K562 (cell line): Measurements from ENCODE around the gene INHA. TPM values are rescaled to one million over a fixed set of nuclear protein-coding genes. Genes with fewer than 3 reads are reported as not detected.

Experiments
- ADNP ChIP-seq: fragments of 200-800 bp; sonication (Bioruptor generic); IDR thresholded peaks from 2 replicates; pipeline ENCODE4 v1.6.1; 2016; ENCODE audit warnings: missing genetic modification characterization, missing compliant biosample characterization
- BRD9 ChIP-seq: fragments of 450-650 bp; IDR thresholded peaks from 2 replicates; pipeline ENCODE4 v1.6.1; 2018; ENCODE audit warnings: low read depth; ENCODE audit not compliant: partially characterized antibody
- FOS ChIP-seq: IDR thresholded peaks from 3 replicates; pipeline ENCODE4 v1.6.1; 2011; ENCODE audit not compliant: insufficient read length; ENCODE audit errors: extremely low read depth
- GABPB1 ChIP-seq: sonication (generic); formaldehyde crosslinking; IDR thresholded peaks from 2 replicates; pipeline ENCODE4 v1.8.0; 2022; ENCODE audit warnings: mild to moderate bottlenecking, missing genetic modification reagents
- GTF2E2 ChIP-seq: fragments of 200-800 bp; sonication (Bioruptor generic); IDR thresholded peaks from 2 replicates; pipeline ENCODE4 v1.6.1; 2016; ENCODE audit warnings: missing genetic modification characterization, missing compliant biosample characterization
- HCFC1 ChIP-seq: IDR thresholded peaks from 2 replicates; pipeline ENCODE4 v1.6.1; 2012; ENCODE audit warnings: low read depth, low read length, improper control_type of control experiment
- HEY1 ChIP-seq: fragments of 250-450 bp; sonication (Bioruptor Pico); IDR thresholded peaks from 2 replicates; pipeline ENCODE4 v1.5.0; 2020; ENCODE audit warnings: mild to moderate bottlenecking, moderate library complexity, borderline replicate concordance
- HIVEP1 ChIP-seq: fragments of 250-450 bp; sonication (Bioruptor Pico); IDR thresholded peaks from 2 replicates; pipeline ENCODE4 v1.4.0; 2020; ENCODE audit warnings: mild to moderate bottlenecking
- KDM4B ChIP-seq, 2 experiments: fragments of 450-650 bp in 1 of 2; sonication (generic) in 1 of 2; IDR thresholded peaks; 2 replicates each; pipeline ENCODE4 v1.6.1; 2016 to 2017; ENCODE audit warnings: borderline replicate concordance in 2 of 2, antibody characterized with exemption in 1 of 2, low read depth in 1 of 2, mild to moderate bottlenecking in 1 of 2
- NRF1 ChIP-seq, 2 experiments: fragments of 450-650 bp; IDR thresholded peaks in 1 of 2; conservative IDR thresholded peaks in 1 of 2; 2 replicates each; pipeline ENCODE4 v1.6.1; 2014; ENCODE audit warnings: mild to moderate bottlenecking in 2 of 2
- RAD21 ChIP-seq, 2 experiments: fragments of 250-450 bp in 1 of 2; fragments of 450-650 bp in 1 of 2; sonication (Bioruptor Pico) in 1 of 2; formaldehyde crosslinking in 1 of 2; IDR thresholded peaks in 1 of 2; conservative IDR thresholded peaks in 1 of 2; 2 replicates each; pipeline versions ENCODE4 v1.4.0 to v1.8.0; 2020 to 2022; ENCODE audit warnings: mild to moderate bottlenecking in 2 of 2, moderate library complexity in 1 of 2
- SIX5 ChIP-seq, 2 experiments: IDR thresholded peaks; 2 replicates each; pipeline ENCODE4 v1.6.1; 2011; ENCODE audit warnings: low read length in 2 of 2, borderline replicate concordance in 1 of 2, low read depth in 1 of 2, mild to moderate bottlenecking in 1 of 2, moderate library complexity in 1 of 2; ENCODE audit not compliant: insufficient read depth in 1 of 2
- TARDBP ChIP-seq: fragments of 450-650 bp; IDR thresholded peaks from 2 replicates; pipeline ENCODE4 v1.6.1; 2016
- TFAM ChIP-seq: fragments of 250-450 bp; sonication (Bioruptor Pico); conservative IDR thresholded peaks from 2 replicates; pipeline ENCODE4 v1.5.0; 2021; ENCODE audit warnings: mild to moderate bottlenecking, moderate library complexity
- ZBTB1 ChIP-seq: sonication (generic); formaldehyde crosslinking; IDR thresholded peaks from 2 replicates; pipeline ENCODE4 v1.8.1; 2023; ENCODE audit warnings: missing genetic modification reagents, low read depth, mild to moderate bottlenecking, borderline replicate concordance
- ZNF316 ChIP-seq: fragments of 450-650 bp; IDR thresholded peaks from 2 replicates; pipeline ENCODE4 v1.6.1; 2016
- ZNF324 ChIP-seq: fragments of 250-450 bp; sonication (Bioruptor Pico); IDR thresholded peaks from 2 replicates; pipeline ENCODE4 v1.4.0; 2020; ENCODE audit warnings: mild to moderate bottlenecking
- ZNF408 ChIP-seq: fragments of 250-450 bp; sonication (Bioruptor Pico); IDR thresholded peaks from 2 replicates; pipeline ENCODE4 v1.4.0; 2020; ENCODE audit warnings: low read depth, mild to moderate bottlenecking, moderate library complexity
- polyA plus RNA-seq, 8 experiments: library from polyadenylated mRNA; depleted of rRNA in 4 of 8; stranded (reverse) in 5 of 8; unstranded in 3 of 8; fragments of >200 nt; fragmentation: Nextera tagmentation in 2 of 8; fragmentation: Illumina TruSeq in 1 of 8; extraction: Ambion mirVana in 2 of 8; extraction: Trizol in 1 of 8; gene quantifications; 2 replicates each; pipeline versions ENCODE4 v1.2.1 to v1.2.3, GENCODE V29; 2011 to 2014; ENCODE audit warnings: inconsistent platforms in 1 of 8, missing spikeins in 1 of 8
- total RNA-seq, 7 experiments: library from RNA; depleted of rRNA in 6 of 7; stranded (reverse); fragments of >200 nt in 6 of 7; fragmentation: Illumina TruSeq in 2 of 7; extraction: Trizol in 2 of 7; gene quantifications; 2 replicates each; pipeline versions ENCODE4 v1.2.1 to v1.2.3, GENCODE V29; 2011 to 2021; ENCODE audit warnings: low replicate concordance in 1 of 7
- TF ChIP-seq, protein P1 (sequence below): fragments of 150-350 bp; IDR thresholded peaks from 2 replicates; pipeline ENCODE4 v1.6.1; 2014; ENCODE audit warnings: low read depth, mild to moderate bottlenecking, low read length, borderline replicate concordance
- TF ChIP-seq, protein P2 (sequence below), 2 experiments: fragments of 450-650 bp; IDR thresholded peaks; 2 replicates each; pipeline ENCODE4 v1.6.1; 2016
- TF ChIP-seq, protein P3 (sequence below): fragments of 450-650 bp; formaldehyde crosslinking; IDR thresholded peaks from 2 replicates; pipeline ENCODE4 v1.4.0; 2020; ENCODE audit warnings: mild to moderate bottlenecking, mixed read lengths

Gene INHA
- total and polyA plus RNA-seq, 9 of the 15 experiments (the other 6 are each of a cell fraction or from before 2014, with no cell fraction given) = 0.07 to 1.9 (median 0.40) TPM

DNA sequence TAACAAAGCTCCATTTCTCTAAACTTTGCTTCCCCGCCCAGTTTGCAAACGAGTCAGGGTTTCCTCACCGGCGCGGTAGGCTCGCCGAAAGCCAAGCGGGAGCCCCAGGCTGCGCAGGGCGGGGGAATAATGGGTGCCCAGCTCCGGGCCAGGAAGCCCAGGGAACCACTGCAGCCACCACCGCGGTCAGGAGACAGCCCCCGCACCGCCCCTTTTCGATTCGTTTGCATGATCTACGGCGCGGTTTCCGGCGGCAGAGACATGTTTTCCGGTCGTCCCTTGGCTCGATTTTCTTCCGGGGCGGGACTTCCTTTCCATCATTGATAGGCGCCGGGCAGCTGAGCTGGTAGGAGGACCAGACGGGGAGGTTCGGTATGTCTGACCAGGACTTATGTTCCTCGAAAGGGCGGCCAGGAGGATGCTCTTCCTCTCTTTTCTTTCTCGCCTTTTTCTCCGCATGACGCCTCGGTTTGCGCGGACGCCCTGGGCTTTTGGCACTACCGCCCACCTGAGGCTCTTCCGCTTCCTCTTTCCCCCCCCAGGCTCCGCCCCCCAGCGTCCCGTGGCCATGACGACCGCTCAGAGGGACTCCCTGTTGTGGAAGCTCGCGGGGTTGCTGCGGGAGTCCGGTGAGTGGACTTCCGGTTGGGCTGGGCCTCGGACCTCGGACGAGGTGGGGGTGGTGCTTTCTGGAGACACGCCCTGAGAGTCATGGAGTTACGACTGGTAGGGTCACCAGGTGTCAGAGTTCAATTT, 25.6 kb downstream of the INHA start, which contains the start of gene STK11IP (continued):
- TF ChIP-seq, protein P1, sequence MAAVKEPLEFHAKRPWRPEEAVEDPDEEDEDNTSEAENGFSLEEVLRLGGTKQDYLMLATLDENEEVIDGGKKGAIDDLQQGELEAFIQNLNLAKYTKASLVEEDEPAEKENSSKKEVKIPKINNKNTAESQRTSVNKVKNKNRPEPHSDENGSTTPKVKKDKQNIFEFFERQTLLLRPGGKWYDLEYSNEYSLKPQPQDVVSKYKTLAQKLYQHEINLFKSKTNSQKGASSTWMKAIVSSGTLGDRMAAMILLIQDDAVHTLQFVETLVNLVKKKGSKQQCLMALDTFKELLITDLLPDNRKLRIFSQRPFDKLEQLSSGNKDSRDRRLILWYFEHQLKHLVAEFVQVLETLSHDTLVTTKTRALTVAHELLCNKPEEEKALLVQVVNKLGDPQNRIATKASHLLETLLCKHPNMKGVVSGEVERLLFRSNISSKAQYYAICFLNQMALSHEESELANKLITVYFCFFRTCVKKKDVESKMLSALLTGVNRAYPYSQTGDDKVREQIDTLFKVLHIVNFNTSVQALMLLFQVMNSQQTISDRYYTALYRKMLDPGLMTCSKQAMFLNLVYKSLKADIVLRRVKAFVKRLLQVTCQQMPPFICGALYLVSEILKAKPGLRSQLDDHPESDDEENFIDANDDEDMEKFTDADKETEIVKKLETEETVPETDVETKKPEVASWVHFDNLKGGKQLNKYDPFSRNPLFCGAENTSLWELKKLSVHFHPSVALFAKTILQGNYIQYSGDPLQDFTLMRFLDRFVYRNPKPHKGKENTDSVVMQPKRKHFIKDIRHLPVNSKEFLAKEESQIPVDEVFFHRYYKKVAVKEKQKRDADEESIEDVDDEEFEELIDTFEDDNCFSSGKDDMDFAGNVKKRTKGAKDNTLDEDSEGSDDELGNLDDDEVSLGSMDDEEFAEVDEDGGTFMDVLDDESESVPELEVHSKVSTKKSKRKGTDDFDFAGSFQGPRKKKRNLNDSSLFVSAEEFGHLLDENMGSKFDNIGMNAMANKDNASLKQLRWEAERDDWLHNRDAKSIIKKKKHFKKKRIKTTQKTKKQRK = no peak
- TF ChIP-seq KDM4B (IDR thresholded peaks at IDR 0.05; ENCODE audit: borderline replicate concordance in 2 of 2, low read depth in 1 of 2) (peak in 1 of 2 experiments; percentile 71; a peak in 1 of 4 replicates), SIX5 (IDR thresholded peaks at IDR 0.05; ENCODE audit: borderline replicate concordance in 1 of 2, insufficient read depth in 1 of 2, low read depth in 1 of 2, low read length in 2 of 2) (peak in 1 of 2 experiments; percentile 19; a peak in 1 of 4 replicates), HEY1 (CRISPR knock-in tag) (no peak), ZBTB1 (CRISPR knock-in tag) (peak; percentile 88; the same call in 1 of the 2 replicates), TFAM (CRISPR knock-in tag) (no peak), HCFC1 (peak; percentile 57), ZNF324 (CRISPR knock-in tag) (no peak), HIVEP1 (no peak), FOS (no peak), ZNF316 (no peak), RAD21 (CRISPR knock-in tag; conservative IDR thresholded peaks at IDR 0.05 in 1 of 2, IDR thresholded peaks at IDR 0.05 in 1 of 2) (no peak), GTF2E2 (tag) (peak; percentile 82), NRF1 (conservative IDR thresholded peaks at IDR 0.05 in 1 of 2, IDR thresholded peaks at IDR 0.05 in 1 of 2) (peak; percentile 85 to 88), GABPB1 (CRISPR knock-in tag) (peak; percentile 94), ZNF408 (CRISPR knock-in tag) (no peak), BRD9 (no peak), TARDBP (no peak), ADNP (tag) (no peak)
- TF ChIP-seq, protein P2, sequence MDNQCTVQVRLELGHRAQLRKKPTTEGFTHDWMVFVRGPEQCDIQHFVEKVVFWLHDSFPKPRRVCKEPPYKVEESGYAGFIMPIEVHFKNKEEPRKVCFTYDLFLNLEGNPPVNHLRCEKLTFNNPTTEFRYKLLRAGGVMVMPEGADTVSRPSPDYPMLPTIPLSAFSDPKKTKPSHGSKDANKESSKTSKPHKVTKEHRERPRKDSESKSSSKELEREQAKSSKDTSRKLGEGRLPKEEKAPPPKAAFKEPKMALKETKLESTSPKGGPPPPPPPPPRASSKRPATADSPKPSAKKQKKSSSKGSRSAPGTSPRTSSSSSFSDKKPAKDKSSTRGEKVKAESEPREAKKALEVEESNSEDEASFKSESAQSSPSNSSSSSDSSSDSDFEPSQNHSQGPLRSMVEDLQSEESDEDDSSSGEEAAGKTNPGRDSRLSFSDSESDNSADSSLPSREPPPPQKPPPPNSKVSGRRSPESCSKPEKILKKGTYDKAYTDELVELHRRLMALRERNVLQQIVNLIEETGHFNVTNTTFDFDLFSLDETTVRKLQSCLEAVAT (IDR thresholded peaks at IDR 0.05) = no peak
- TF ChIP-seq, protein P3, sequence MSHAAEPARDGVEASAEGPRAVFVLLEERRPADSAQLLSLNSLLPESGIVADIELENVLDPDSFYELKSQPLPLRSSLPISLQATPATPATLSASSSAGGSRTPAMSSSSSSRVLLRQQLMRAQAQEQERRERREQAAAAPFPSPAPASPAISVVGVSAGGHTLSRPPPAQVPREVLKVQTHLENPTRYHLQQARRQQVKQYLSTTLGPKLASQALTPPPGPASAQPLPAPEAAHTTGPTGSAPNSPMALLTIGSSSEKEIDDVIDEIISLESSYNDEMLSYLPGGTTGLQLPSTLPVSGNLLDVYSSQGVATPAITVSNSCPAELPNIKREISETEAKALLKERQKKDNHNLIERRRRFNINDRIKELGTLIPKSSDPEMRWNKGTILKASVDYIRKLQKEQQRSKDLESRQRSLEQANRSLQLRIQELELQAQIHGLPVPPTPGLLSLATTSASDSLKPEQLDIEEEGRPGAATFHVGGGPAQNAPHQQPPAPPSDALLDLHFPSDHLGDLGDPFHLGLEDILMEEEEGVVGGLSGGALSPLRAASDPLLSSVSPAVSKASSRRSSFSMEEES (CRISPR knock-in tag) = no peak
